ENCODE results near the gene MAP1B.
A peak's percentile ranks its signal among the peaks of the same experiment; 100 is the strongest.

GRCh38 chr5:72107901-72108201 lies 576 bp downstream of the MAP1B start:
- peak; percentile 55 for TF ChIP-seq EZH2 (IDR thresholded peaks at IDR 0.05; ENCODE audit: borderline replicate concordance, low read length)
- no peak for TF ChIP-seq CTCF (conservative IDR thresholded peaks at IDR 0.05 in 1 of 2, IDR thresholded peaks at IDR 0.05 in 1 of 2; ENCODE audit: extremely low read depth in 1 of 2, insufficient read depth in 1 of 2, low read depth in 1 of 2, low read length in 2 of 2)

All from mammary epithelial cell (primary cell).